H1 (cell line): Measurements from ENCODE around the gene HOXA11. TPM values are rescaled to one million over a fixed set of nuclear protein-coding genes. Genes with fewer than 3 reads are reported as not detected.

Source experiments
- CTCF ChIA-PET: fragments of 300-600 bp; sonication (Branson Sonifier 250); formaldehyde crosslinking; loops from one replicate; lab custom pipeline; 2021; ENCODE audit not compliant: partially characterized antibody; lab: Charles Lee
- POLR2A ChIA-PET: fragments of 300-600 bp; sonication (Branson Sonifier 250); formaldehyde crosslinking; loops from one replicate; lab custom pipeline; 2021; ENCODE audit warnings: inconsistent platforms; ENCODE audit not compliant: partially characterized antibody; lab: Charles Lee
- DNase-seq, 2 experiments: peaks; one replicate each; pipeline versions ENCODE4 v3.0.0 to v3.0.0-alpha.2; 2010 to 2022; ENCODE audit warnings: low spot score in 2 of 2, low read depth in 1 of 2, mixed read lengths in 1 of 2
- FAIRE-seq: peaks from 2 replicates; lab custom pipeline; 2011; peaks lifted over from hg19 to GRCh38; lab: Jason Lieb, UNC
- H2AFZ ChIP-seq: 2 replicates; pipeline ENCODE4 v1.8.1; 2012; ENCODE audit warnings: low read length, inconsistent platforms
- H2AK5ac ChIP-seq: 2 replicates; pipeline ENCODE4 v1.6.1; 2013; ENCODE audit warnings: low read depth, low read length
- H2BK120ac ChIP-seq: replicated peaks from 2 replicates; pipeline ENCODE3; 2013; ENCODE audit warnings: low read depth, low read length, inconsistent platforms
- H2BK12ac ChIP-seq: 2 replicates; pipeline ENCODE4 v1.6.1; 2013; ENCODE audit warnings: low read depth, low read length
- H2BK15ac ChIP-seq: 2 replicates; pipeline ENCODE4 v1.6.1; 2013; ENCODE audit warnings: low read length
- H2BK20ac ChIP-seq: 2 replicates; pipeline ENCODE4 v1.6.1; 2013; ENCODE audit warnings: low read length
- H2BK5ac ChIP-seq: 2 replicates; pipeline ENCODE4 v1.6.1; 2013; ENCODE audit warnings: low read depth, low read length
- H3K14ac ChIP-seq: 2 replicates; pipeline ENCODE4 v1.6.1; 2013; ENCODE audit warnings: inconsistent platforms; ENCODE audit not compliant: insufficient read length
- H3K18ac ChIP-seq: 2 replicates; pipeline ENCODE4 v1.6.1; 2013; ENCODE audit warnings: low read length; ENCODE audit errors: extremely low read depth
- H3K23ac ChIP-seq: 2 replicates; pipeline ENCODE4 v1.6.1; 2013; ENCODE audit warnings: inconsistent platforms; ENCODE audit not compliant: insufficient read length
- H3K23me2 ChIP-seq: 2 replicates; pipeline ENCODE4 v1.6.1; 2013; ENCODE audit warnings: low read depth, low read length
- H3K27ac ChIP-seq: 2 replicates; pipeline ENCODE4 v1.6.1; 2011; ENCODE audit warnings: low read depth, low read length, inconsistent platforms
- H3K27me3 ChIP-seq, 4 experiments: replicated peaks in 1 of 4; 1 replicate in 1 of 4; 2 replicates in 3 of 4; pipeline versions ENCODE4 v1.6.1 to v1.8.1; 2011 to 2013; ENCODE audit warnings: low read length in 3 of 4, mild to moderate bottlenecking in 3 of 4, inconsistent platforms in 2 of 4, mixed read lengths in 2 of 4, moderate library complexity in 1 of 4; ENCODE audit not compliant: control insufficient read depth in 3 of 4, insufficient read depth in 3 of 4; ENCODE audit errors: extremely low read depth in 1 of 4
- H3K36me3 ChIP-seq, 4 experiments: 2 replicates each; pipeline versions ENCODE4 v1.6.1 to v1.8.1; 2011 to 2013; ENCODE audit warnings: mild to moderate bottlenecking in 4 of 4, low read length in 3 of 4, moderate library complexity in 2 of 4, control low read depth in 1 of 4, inconsistent platforms in 1 of 4; ENCODE audit not compliant: insufficient read depth in 4 of 4, control insufficient read depth in 2 of 4
- H3K4ac ChIP-seq: replicated peaks from 2 replicates; pipeline ENCODE3; 2013; ENCODE audit warnings: low read length, low read depth, mixed read lengths, inconsistent platforms; ENCODE audit not compliant: insufficient read length
- H3K4me1 ChIP-seq, 4 experiments: replicated peaks in 1 of 4; 1 replicate in 1 of 4; 2 replicates in 3 of 4; pipeline versions ENCODE4 v1.6.1 to v1.8.1; 2011 to 2013; ENCODE audit warnings: low read length in 3 of 4, inconsistent platforms in 2 of 4, mixed read lengths in 1 of 4; ENCODE audit not compliant: insufficient read depth in 4 of 4, control insufficient read depth in 3 of 4
- H3K4me2 ChIP-seq, 2 experiments: 2 replicates each; pipeline versions ENCODE4 v1.6.1 to v1.8.1; 2011 to 2013; ENCODE audit warnings: low read depth in 2 of 2, low read length in 2 of 2, control low read depth in 1 of 2, inconsistent platforms in 1 of 2, mild to moderate bottlenecking in 1 of 2; ENCODE audit not compliant: insufficient read depth in 1 of 2
- H3K4me3 ChIP-seq, 4 experiments: fragments of 200-600, 300-600 bp in 1 of 4; sonication (generic), shearing (Covaris generic), sonication (Bioruptor Twin) in 1 of 4; 2 replicates each; pipeline versions ENCODE4 v1.5.1 to v1.8.1; 2011 to 2016; ENCODE audit warnings: low read length in 4 of 4, low read depth in 3 of 4, control low read depth in 2 of 4, inconsistent platforms in 2 of 4, mild to moderate bottlenecking in 2 of 4, mixed read lengths in 1 of 4, moderate library complexity in 1 of 4; ENCODE audit not compliant: insufficient read depth in 2 of 4; ENCODE audit errors: extremely low read depth in 1 of 4
- H3K56ac ChIP-seq: replicated peaks from 2 replicates; pipeline ENCODE3; 2013; ENCODE audit warnings: low read depth, mild to moderate bottlenecking, mixed read lengths, low read length, inconsistent platforms; ENCODE audit not compliant: insufficient read length
- H3K79me1 ChIP-seq: 2 replicates; pipeline ENCODE4 v1.6.1; 2013; ENCODE audit warnings: low read depth, low read length, control low read depth
- H3K79me2 ChIP-seq, 2 experiments: 2 replicates each; pipeline versions ENCODE4 v1.6.1 to v1.8.1; 2012 to 2013; ENCODE audit warnings: low read length in 2 of 2, mild to moderate bottlenecking in 2 of 2, inconsistent platforms in 1 of 2; ENCODE audit not compliant: insufficient read depth in 2 of 2, control insufficient read depth in 1 of 2
- H3K9ac ChIP-seq, 4 experiments: replicated peaks in 1 of 4; 1 replicate in 1 of 4; 2 replicates in 3 of 4; pipeline versions ENCODE4 v1.6.1 to v1.8.1; 2011 to 2013; ENCODE audit warnings: low read depth in 3 of 4, low read length in 3 of 4, control low read depth in 2 of 4, mild to moderate bottlenecking in 2 of 4, moderate library complexity in 2 of 4, inconsistent platforms in 1 of 4; ENCODE audit errors: extremely low read depth in 1 of 4
- H3K9me3 ChIP-seq, 2 experiments: 2 replicates each; pipeline versions ENCODE4 v1.6.1 to v1.8.1; 2012 to 2013; ENCODE audit warnings: mild to moderate bottlenecking in 2 of 2, moderate library complexity in 2 of 2, control low read depth in 1 of 2, inconsistent platforms in 1 of 2, low read depth in 1 of 2, low read length in 1 of 2, mixed read lengths in 1 of 2; ENCODE audit not compliant: insufficient read depth in 2 of 2
- H4K20me1 ChIP-seq, 2 experiments: replicated peaks in 1 of 2; 2 replicates each; pipeline versions ENCODE3 to v1.8.1; 2011 to 2013; ENCODE audit warnings: inconsistent platforms in 2 of 2, low read length in 2 of 2, mild to moderate bottlenecking in 1 of 2; ENCODE audit not compliant: insufficient read depth in 2 of 2, control insufficient read depth in 1 of 2
- H4K5ac ChIP-seq: 2 replicates; pipeline ENCODE4 v1.6.1; 2013; ENCODE audit warnings: low read length, low read depth, mixed read lengths, inconsistent platforms; ENCODE audit not compliant: insufficient read length
- H4K8ac ChIP-seq: 2 replicates; pipeline ENCODE4 v1.8.0; 2013; ENCODE audit warnings: mild to moderate bottlenecking, moderate library complexity, low read length, inconsistent platforms; ENCODE audit not compliant: insufficient read depth; ENCODE audit errors: extremely low read depth
- H4K91ac ChIP-seq: replicated peaks from 2 replicates; pipeline ENCODE3; 2013; ENCODE audit warnings: low read length, mixed read lengths, inconsistent platforms; ENCODE audit not compliant: insufficient read length
- BCL11A ChIP-seq, 2 experiments: IDR thresholded peaks; one replicate each; pipeline ENCODE4 v1.6.1; 2011; ENCODE audit warnings: low read depth in 2 of 2, low read length in 2 of 2, mild to moderate bottlenecking in 2 of 2
- CBX5 ChIP-seq: fragments of 300-800, 300-1000 bp; sonication (generic); IDR thresholded peaks from 2 replicates; pipeline ENCODE4 v1.7.1; 2016; ENCODE audit warnings: antibody characterized with exemption, low read length, low read depth
- GABPA ChIP-seq: IDR thresholded peaks from 2 replicates; pipeline ENCODE4 v1.6.1; 2011; ENCODE audit warnings: mild to moderate bottlenecking, low read length, moderate library complexity, borderline replicate concordance; ENCODE audit not compliant: insufficient read depth
- KDM5A ChIP-seq: fragments of 200-600 bp; IDR thresholded peaks from 2 replicates; pipeline ENCODE4 v1.7.1; 2012; ENCODE audit warnings: mild to moderate bottlenecking, low read length, inconsistent platforms, mixed read lengths
- NRF1 ChIP-seq: IDR thresholded peaks from 2 replicates; pipeline ENCODE4 v1.6.1; 2011; ENCODE audit warnings: mild to moderate bottlenecking, low read depth, low read length, improper control_type of control experiment
- PHF8 ChIP-seq: fragments of 200-600 bp; sonication (generic); conservative IDR thresholded peaks from 2 replicates; pipeline ENCODE4 v1.7.1; 2012; ENCODE audit warnings: low read depth, mild to moderate bottlenecking, inconsistent platforms, low read length, moderate library complexity
- POLR2AphosphoS5 ChIP-seq: IDR thresholded peaks from 2 replicates; pipeline ENCODE4 v1.6.1; 2011; ENCODE audit warnings: low read depth, low read length
- RNF2 ChIP-seq: fragments of 200-900, 300-1000 bp; sonication (generic); IDR thresholded peaks from 2 replicates; pipeline ENCODE4 v1.7.1; 2016; ENCODE audit warnings: borderline replicate concordance, low read depth, mild to moderate bottlenecking, antibody characterized with exemption, low read length; ENCODE audit not compliant: poor library complexity, severe bottlenecking; ENCODE audit errors: missing control alignments
- SIN3A ChIP-seq, 2 experiments: IDR thresholded peaks in 1 of 2; conservative IDR thresholded peaks in 1 of 2; 2 replicates each; pipeline ENCODE4 v1.6.1; 2011 to 2012; ENCODE audit warnings: low read length in 2 of 2, improper control_type of control experiment in 1 of 2, low read depth in 1 of 2, mild to moderate bottlenecking in 1 of 2
- SP1 ChIP-seq: IDR thresholded peaks from 2 replicates; pipeline ENCODE4 v1.6.1; 2011; ENCODE audit warnings: low read depth, low read length
- SP2 ChIP-seq: IDR thresholded peaks from 2 replicates; pipeline ENCODE4 v1.6.1; 2012; ENCODE audit warnings: mild to moderate bottlenecking, low read length, inconsistent platforms
- WGBS, 2 experiments: shearing (Covaris generic) in 1 of 2; methylation state at CpG; one replicate each; pipeline versions ENCODE4 v1.1.6 to v1.1.7; 2013 to 2015; ENCODE audit warnings: low lambda C conversion rate in 2 of 2, mixed read lengths in 2 of 2, inconsistent platforms in 1 of 2, low coverage in 1 of 2, missing lambda C conversion rate in 1 of 2; ENCODE audit not compliant: insufficient replicate concordance in 2 of 2, insufficient coverage in 1 of 2, insufficient read length in 1 of 2; ENCODE audit errors: extremely low coverage in 1 of 2, missing lambda C conversion rate in 1 of 2; 5-methylcytosine and 5-hydroxymethylcytosine counted together
- polyA plus RNA-seq, 7 experiments: library from polyadenylated mRNA; depleted of rRNA in 3 of 7; stranded (reverse) in 5 of 7; unstranded in 2 of 7; fragments of >200 nt in 5 of 7; fragments of 200-250 nt in 2 of 7; gene quantifications; 1 replicate in 5 of 7; 2 replicates in 1 of 7; 4 replicates in 1 of 7; pipeline versions ENCODE4 v1.2.1 to v1.2.3, GENCODE V29; 2011 to 2013; ENCODE audit warnings: missing spikeins in 2 of 7, mixed read lengths in 2 of 7
- total RNA-seq: library from RNA; stranded (reverse); fragmentation: NEBNext Ultra II Directional; extraction: Animal tissue kit (Norgen Biotek cat#: 25700); gene quantifications from 2 replicates; pipeline ENCODE4 v1.2.1, GENCODE V29; 2021
- TF ChIP-seq, protein P1 (sequence below): IDR thresholded peaks from 2 replicates; pipeline ENCODE4 v1.6.1; 2011; ENCODE audit warnings: low read depth, mild to moderate bottlenecking, low read length; ENCODE audit not compliant: insufficient read depth

HOXA11 gene
- total and polyA plus RNA-seq, 2 of the 8 experiments (the other 6 are each of a cell fraction or from before 2014, with no cell fraction given), result not detected

DNA sequence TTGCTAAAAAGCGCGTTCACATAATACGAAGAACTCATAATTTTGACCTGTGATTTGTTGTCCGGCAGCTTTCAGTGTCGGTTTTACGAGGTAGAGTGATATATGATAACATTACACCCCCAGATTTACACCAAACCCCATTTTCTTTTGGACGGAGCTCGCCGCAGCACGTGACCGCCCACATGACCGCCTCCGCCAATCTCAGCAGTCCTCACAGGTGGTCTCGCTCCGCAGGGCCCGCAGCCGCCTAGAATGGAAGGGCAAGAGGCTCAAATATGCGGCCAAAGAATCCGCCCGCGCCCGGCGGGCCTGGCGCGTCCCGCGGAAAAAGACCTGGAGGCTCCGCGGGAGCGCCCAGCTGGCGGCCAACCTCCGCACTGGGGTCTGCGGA, 28.5 kb downstream of the HOXA11 start, which contains the start of gene HOXA7:
Gene HOXA7, minus strand, starts transcription at position 168 of the 391 bp plus-strand sequence. Its CDS starts 130 bp downstream, at position 38.
- Histone ChIP-seq H3K4me1 (peaks cover 0 to 2% (median 0%) of the 10 kb centered on the region in 4 experiments; a peak in 3 of 7 replicates), H2BK12ac (no peak within 1 kb of the TSS), H2BK5ac (no peak within 1 kb of the TSS), H3K79me1 (no peaks in the 10 kb centered on the region), H3K9me3 (peaks cover 0 to 10% of the 10 kb centered on the region in 2 experiments; a peak in 1 of 4 replicates), H4K91ac (no peak within 1 kb of the TSS), H2AK5ac (peak within 1 kb of the TSS; percentile 60; the same call in 1 of the 2 replicates), H2AFZ (no peak within 1 kb of the TSS), H3K4me2 (peak within 1 kb of the TSS; percentile 40 to 59), H3K14ac (no peak within 1 kb of the TSS), H3K36me3 (peaks cover 0 to 24% (median 0%) of the 10 kb centered on the region in 4 experiments; a peak in 1 of 8 replicates), H2BK120ac (no peak within 1 kb of the TSS), H2BK20ac (no peak within 1 kb of the TSS), H3K18ac (no peak within 1 kb of the TSS), H4K20me1 (peaks cover 24 to 48% of the 10 kb centered on the region in 2 experiments), H2BK15ac (no peak within 1 kb of the TSS), H4K5ac (no peak within 1 kb of the TSS), H3K9ac (no peak within 1 kb of the TSS), H3K23ac (no peak within 1 kb of the TSS), H3K27me3 (peaks cover 98 to 100% (median 100%) of the 10 kb centered on the region in 4 experiments), H3K4me3 (peak within 1 kb of the TSS; percentile 11 to 54 (median 26); a peak in 5 of 8 replicates), H3K23me2 (peaks cover 2% of the 10 kb centered on the region; the same call in 1 of the 2 replicates), H3K56ac (no peak within 1 kb of the TSS), H3K79me2 (no peaks in the 10 kb centered on the region), H3K4ac (no peak within 1 kb of the TSS), H3K27ac (no peak within 1 kb of the TSS), H4K8ac (0 out of 2 replicates have a peak within 1 kb of the TSS, but pooled peaks have one; percentile 45)
- WGBS, 2 experiments, result 10% methylated on average over 23 of the region's 33 CpGs; no CpG with 5 or more reads in 1 of the 2 experiments
- peak in 1 of 2 experiments; percentile 66 for DNase-seq
- FAIRE-seq, result no peak
- ChIA-PET CTCF (interaction anchor here (0.7 to 2.0 kb wide), 11 partner anchors 8 to 53 kb away, joined by 3 to 16 read pairs (median 5); partner anchors contain the start of gene HOXA5), POLR2A (interaction anchor here (1.0 kb wide), 1 partner anchor 10 kb away, joined by 4 read pairs; no protein-coding TSS in a partner anchor)
- TF ChIP-seq NRF1 (no peak), SP2 (no peak), CBX5 (no peak), KDM5A (no peak), POLR2AphosphoS5 (no peak), RNF2 (no peak), PHF8 (no peak), SIN3A (conservative IDR thresholded peaks at IDR 0.05 in 1 of 2, IDR thresholded peaks at IDR 0.05 in 1 of 2; ENCODE audit: low read depth in 1 of 2, low read length in 2 of 2) (no peak), SP1 (no peak), BCL11A (IDR thresholded peaks at IDR 0.05; ENCODE audit: low read depth in 2 of 2, low read length in 2 of 2) (no peak), GABPA (no peak)
- TF ChIP-seq, protein P1, sequence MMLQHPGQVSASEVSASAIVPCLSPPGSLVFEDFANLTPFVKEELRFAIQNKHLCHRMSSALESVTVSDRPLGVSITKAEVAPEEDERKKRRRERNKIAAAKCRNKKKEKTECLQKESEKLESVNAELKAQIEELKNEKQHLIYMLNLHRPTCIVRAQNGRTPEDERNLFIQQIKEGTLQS, result peak; percentile 99
